ENCODE results near the gene KNCN. TPM values are rescaled to one million over a fixed set of nuclear protein-coding genes. Genes with fewer than 3 reads are reported as not detected.

KNCN gene
- polyA plus RNA-seq, 3 donors = not detected

- Histone ChIP-seq H3K9me3 (replicated peaks in 1 of 2; ENCODE audit: control insufficient read depth in 1 of 2, insufficient read depth in 1 of 2, low read length in 2 of 2) (no peaks in the 10 kb centered on the region), H3K4me2 (replicated peaks; ENCODE audit: extremely low read depth, low read length, poor library complexity, severe bottlenecking) (no peak overlapping the region), H3K27me3 (ENCODE audit: control insufficient read depth in 2 of 2, insufficient read depth in 2 of 2, low read length in 2 of 2) (peaks cover 4 to 28% of the 10 kb centered on the region in 2 donors), H2AFZ (ENCODE audit: insufficient read depth, low read depth, low read length, poor library complexity, severe bottlenecking) (no peak overlapping the region), H3K9ac (ENCODE audit: insufficient read depth, low read length, poor library complexity, severe bottlenecking) (no peak overlapping the region), H3K27ac (ENCODE audit: low read depth in 1 of 2, low read length in 2 of 2) (no peak overlapping the region), H3K79me2 (ENCODE audit: insufficient read depth, low read length) (no peaks in the 10 kb centered on the region), H3K4me3 (replicated peaks in 1 of 3; ENCODE audit: low read depth in 2 of 3, low read length in 3 of 3) (no peak overlapping the region), H4K20me1 (ENCODE audit: insufficient read depth, low read length) (no peaks in the 10 kb centered on the region), H3K36me3 (replicated peaks in 1 of 2; ENCODE audit: control insufficient read depth in 1 of 2, insufficient read depth in 2 of 2, low read length in 2 of 2) (no peaks in the 10 kb centered on the region), H3K4me1 (ENCODE audit: control insufficient read depth in 1 of 2, insufficient read depth in 2 of 2, low read length in 2 of 2) (no peaks in the 10 kb centered on the region)
- H3K36me3 Mint-ChIP-seq = no peaks in the 10 kb centered on the region
- H3K9me3 Mint-ChIP-seq = no peaks in the 10 kb centered on the region
- no peak for TF ChIP-seq CTCF (IDR thresholded peaks at IDR 0.05)
- peaks cover 23 to 48% (median 39%) of the 10 kb centered on the region in 3 donors for H3K27me3 Mint-ChIP-seq (ENCODE audit: low read depth in 3 of 3)
- WGBS (ENCODE audit: insufficient coverage) = 30% methylated on average over 6 of the region's 10 CpGs
- no peak for DNase-seq
- H3K4me1 Mint-ChIP-seq = peaks cover 5% of the 10 kb centered on the region
- intact Hi-C loops (cut with micrococcal nuclease) = no loop called here
- H3K27ac Mint-ChIP-seq = no peak overlapping the region
- H3K4me3 Mint-ChIP-seq = no peak overlapping the region
Observed at GRCh38 chr1:46517010-46517600, 34.3 kb downstream of the KNCN start.

GRCh38 chr1:46516200-46516950, 35.1 kb downstream of the KNCN start:
- Histone ChIP-seq H4K20me1 (ENCODE audit: insufficient read depth, low read length) (no peaks in the 10 kb centered on the region), H3K36me3 (replicated peaks in 1 of 2; ENCODE audit: control insufficient read depth in 1 of 2, insufficient read depth in 2 of 2, low read length in 2 of 2) (no peaks in the 10 kb centered on the region), H3K4me2 (replicated peaks; ENCODE audit: extremely low read depth, low read length, poor library complexity, severe bottlenecking) (no peak overlapping the region), H3K27ac (ENCODE audit: low read depth in 1 of 2, low read length in 2 of 2) (no peak overlapping the region), H3K4me3 (replicated peaks in 1 of 3; ENCODE audit: low read depth in 2 of 3, low read length in 3 of 3) (no peak overlapping the region), H2AFZ (ENCODE audit: insufficient read depth, low read depth, low read length, poor library complexity, severe bottlenecking) (no peak overlapping the region), H3K27me3 (ENCODE audit: control insufficient read depth in 2 of 2, insufficient read depth in 2 of 2, low read length in 2 of 2) (peaks cover 4 to 28% of the 10 kb centered on the region in 2 donors), H3K9ac (ENCODE audit: insufficient read depth, low read length, poor library complexity, severe bottlenecking) (no peak overlapping the region), H3K79me2 (ENCODE audit: insufficient read depth, low read length) (no peaks in the 10 kb centered on the region), H3K9me3 (replicated peaks in 1 of 2; ENCODE audit: control insufficient read depth in 1 of 2, insufficient read depth in 1 of 2, low read length in 2 of 2) (no peaks in the 10 kb centered on the region), H3K4me1 (ENCODE audit: control insufficient read depth in 1 of 2, insufficient read depth in 2 of 2, low read length in 2 of 2) (no peaks in the 10 kb centered on the region)
- TF ChIP-seq CTCF (IDR thresholded peaks at IDR 0.05) = no peak
- Mint-ChIP-seq H3K36me3 (no peaks in the 10 kb centered on the region), H3K4me1 (peaks cover 1% of the 10 kb centered on the region), H3K27ac (no peak overlapping the region), H3K4me3 (no peak overlapping the region), H3K27me3 (ENCODE audit: low read depth in 3 of 3) (peaks cover 23 to 48% (median 38%) of the 10 kb centered on the region in 3 donors), H3K9me3 (no peaks in the 10 kb centered on the region)
- intact Hi-C loops (cut with micrococcal nuclease) = no loop called here
- DNase-seq = no peak
- 79% methylated on average over 10 of the region's 12 CpGs for WGBS (ENCODE audit: insufficient coverage)
